ENCODE results near the gene TMEM217. TPM values are rescaled to one million over a fixed set of nuclear protein-coding genes. Genes with fewer than 3 reads are reported as not detected.

Gene TMEM217
- polyA plus RNA-seq, 1 experiment = 7.7 TPM

GRCh38 chr6:37173493-37174195, 84.3 kb downstream of the TMEM217 start:
- peak overlapping the region; percentile 95 for H3K4me3 ChIP-seq (ENCODE audit: low read depth, low read length)
- H3K9me3 ChIP-seq (ENCODE audit: control insufficient read depth, insufficient read depth, low read length) = peaks cover 7% of the 10 kb centered on the region; the same call in 1 of the 2 replicates
- DNase-seq (ENCODE audit: low read depth, low spot score) = no peak
- H3K27me3 ChIP-seq (ENCODE audit: control insufficient read depth, insufficient read depth, low read length) = no peaks in the 10 kb centered on the region
- POLR2A ChIA-PET = no interaction called here
- CTCF ChIA-PET = interaction anchor here (1.8 to 4.7 kb wide), 9 partner anchors 14 to 408 kb away, joined by 4 to 92 read pairs (median 36); no protein-coding TSS in a partner anchor
- H3K27ac ChIP-seq (ENCODE audit: low read depth, low read length) = no peak overlapping the region
- no peak for TF ChIP-seq CTCF (IDR thresholded peaks at IDR 0.05; ENCODE audit: low read depth, low read length)

- H3K27ac ChIP-seq (ENCODE audit: low read depth, low read length) = no peak overlapping the region
- TF ChIP-seq CTCF (IDR thresholded peaks at IDR 0.05; ENCODE audit: low read depth, low read length) = no peak
- H3K4me3 ChIP-seq (ENCODE audit: low read depth, low read length) = peak overlapping the region; percentile 95
- no peak for DNase-seq (ENCODE audit: low read depth, low spot score)
- peaks cover 7% of the 10 kb centered on the region; the same call in 1 of the 2 replicates for H3K9me3 ChIP-seq (ENCODE audit: control insufficient read depth, insufficient read depth, low read length)
- ChIA-PET POLR2A (interaction anchor here (1.5 to 4.0 kb wide), 3 partner anchors 29 to 122 kb away, joined by 5 to 20 read pairs (median 10); no protein-coding TSS in a partner anchor), CTCF (interaction anchor here (0.7 to 4.7 kb wide), 18 partner anchors 13 to 414 kb away, joined by 3 to 92 read pairs (median 6); no protein-coding TSS in a partner anchor)
- H3K27me3 ChIP-seq (ENCODE audit: control insufficient read depth, insufficient read depth, low read length) = no peaks in the 10 kb centered on the region
Measured at GRCh38 chr6:37172912-37173492, 84.9 kb downstream of the TMEM217 start.

GRCh38 chr6:37171970-37172812, 85.8 kb downstream of the TMEM217 start:
- no peaks in the 10 kb centered on the region for H3K27me3 ChIP-seq (ENCODE audit: control insufficient read depth, insufficient read depth, low read length)
- POLR2A ChIA-PET = interaction anchor here (0.6 to 4.0 kb wide), 7 partner anchors 28 to 151 kb away, joined by 3 to 20 read pairs (median 5); no protein-coding TSS in a partner anchor
- CTCF ChIA-PET = interaction anchor here (0.6 to 4.7 kb wide), 19 partner anchors 14 to 413 kb away, joined by 3 to 92 read pairs (median 5); no protein-coding TSS in a partner anchor
- DNase-seq (ENCODE audit: low read depth, low spot score) = peak; percentile 86
- TF ChIP-seq CTCF (IDR thresholded peaks at IDR 0.05; ENCODE audit: low read depth, low read length) = peak; percentile 96
- peak overlapping the region; percentile 95 for H3K4me3 ChIP-seq (ENCODE audit: low read depth, low read length)
- H3K27ac ChIP-seq (ENCODE audit: low read depth, low read length) = peak overlapping the region; percentile 88
- H3K9me3 ChIP-seq (ENCODE audit: control insufficient read depth, insufficient read depth, low read length) = peaks cover 7% of the 10 kb centered on the region; the same call in 1 of the 2 replicates

- no peak for TF ChIP-seq CTCF (IDR thresholded peaks at IDR 0.05; ENCODE audit: low read depth, low read length)
- ChIA-PET CTCF (interaction anchor here (0.6 to 4.7 kb wide), 18 partner anchors 10 to 406 kb away, joined by 3 to 92 read pairs (median 6); no protein-coding TSS in a partner anchor), POLR2A (interaction anchor here (0.6 to 4.0 kb wide), 11 partner anchors 27 to 150 kb away, joined by 3 to 49 read pairs (median 5); no protein-coding TSS in a partner anchor)
- Histone ChIP-seq H3K27ac (ENCODE audit: low read depth, low read length) (peak overlapping the region; percentile 88), H3K9me3 (ENCODE audit: control insufficient read depth, insufficient read depth, low read length) (peaks cover 7% of the 10 kb centered on the region; the same call in 1 of the 2 replicates), H3K27me3 (ENCODE audit: control insufficient read depth, insufficient read depth, low read length) (no peaks in the 10 kb centered on the region), H3K4me3 (ENCODE audit: low read depth, low read length) (peak overlapping the region; percentile 95)
- DNase-seq (ENCODE audit: low read depth, low spot score) = no peak
Measured at GRCh38 chr6:37171201-37171969, 86.6 kb downstream of the TMEM217 start.

All from AG04450 (cell line).